ENCODE measurements around the gene TSPAN18.

GRCh38 chr11:44976576-44976975 is 249.8 kb downstream of the TSPAN18 start:
- TF ChIP-seq EZH2 (IDR thresholded peaks at IDR 0.05) (no peak), FOXP2 (optimal IDR thresholded peaks at IDR 0.05; ENCODE audit: control extremely low read depth, extremely low read length, insufficient read depth) (no peak), POLR2AphosphoS5 (IDR thresholded peaks at IDR 0.05; ENCODE audit: borderline replicate concordance, low read depth, low read length) (no peak)

Data from SK-N-MC (cell line).